ENCODE measurements around the gene COMT. TPM values are rescaled to one million over a fixed set of nuclear protein-coding genes. Genes with fewer than 3 reads are reported as not detected.

COMT gene
- total RNA-seq, 1 experiment from 2014 or later: 30.8 TPM

GRCh38 chr22:19978748-19979147, 37.2 kb downstream of the COMT start:
- peaks cover 12% of the 10 kb centered on the region; the same call in 1 of the 2 replicates for H3K36me3 Mint-ChIP-seq
- H3K9me3 Mint-ChIP-seq: no peaks in the 10 kb centered on the region
- ATAC-seq (no peak), DNase-seq (ENCODE audit: low spot score) (no peak)
- no peaks in the 10 kb centered on the region for H3K27me3 Mint-ChIP-seq (ENCODE audit: low read depth)
- no peak overlapping the region for H3K4me3 Mint-ChIP-seq
- H3K27ac Mint-ChIP-seq: no peak overlapping the region; the same call in 1 of the 2 replicates
- CTCF ChIA-PET: interaction anchor here (0.5 to 1.2 kb wide), 2 partner anchors 20 to 35 kb away, joined by 3 to 8 read pairs; no protein-coding TSS in a partner anchor
- TF ChIP-seq CREM (CRISPR knock-in tag; IDR thresholded peaks at IDR 0.05) (no peak), MXD4 (CRISPR knock-in tag; IDR thresholded peaks at IDR 0.05; ENCODE audit: borderline replicate concordance) (no peak), NR3C1 (CRISPR knock-in tag; conservative IDR thresholded peaks at IDR 0.05; ENCODE audit: low read depth) (no peak), RORB (CRISPR knock-in tag; IDR thresholded peaks at IDR 0.05) (no peak), RELA (CRISPR knock-in tag; IDR thresholded peaks at IDR 0.05; ENCODE audit: borderline replicate concordance) (no peak), ZNF317 (CRISPR knock-in tag; IDR thresholded peaks at IDR 0.05; ENCODE audit: borderline replicate concordance, low read depth) (no peak), ZNF425 (CRISPR knock-in tag; conservative IDR thresholded peaks at IDR 0.05) (no peak), IRF2 (CRISPR knock-in tag; IDR thresholded peaks at IDR 0.05; ENCODE audit: borderline replicate concordance, low read depth) (no peak)
- peaks cover 18% of the 10 kb centered on the region for H3K4me1 Mint-ChIP-seq
- POLR2A ChIA-PET: no interaction called here

- H3K27ac Mint-ChIP-seq: no peak overlapping the region
- peaks cover 15% of the 10 kb centered on the region for H3K4me1 Mint-ChIP-seq
- ATAC-seq (no peak), DNase-seq (ENCODE audit: low spot score) (no peak)
- no peak overlapping the region for H3K4me3 Mint-ChIP-seq
- no peaks in the 10 kb centered on the region for H3K9me3 Mint-ChIP-seq
- no peak for TF ChIP-seq MAX (CRISPR knock-in tag; IDR thresholded peaks at IDR 0.05)
- no peak for TF ChIP-seq NR3C1 (CRISPR knock-in tag; conservative IDR thresholded peaks at IDR 0.05; ENCODE audit: low read depth)
- no peak for TF ChIP-seq ZNF396 (CRISPR knock-in tag; IDR thresholded peaks at IDR 0.05; ENCODE audit: borderline replicate concordance)
- no peak for TF ChIP-seq PRRX2 (CRISPR knock-in tag; IDR thresholded peaks at IDR 0.05)
- no peak for TF ChIP-seq ZNF532 (CRISPR knock-in tag; IDR thresholded peaks at IDR 0.05; ENCODE audit: borderline replicate concordance)
- peaks cover 6% of the 10 kb centered on the region; the same call in 1 of the 2 replicates for H3K36me3 Mint-ChIP-seq
- CTCF ChIA-PET: interaction anchor here (1.0 kb wide), 1 partner anchor 33 kb away, joined by 3 read pairs; no protein-coding TSS in a partner anchor
- no peaks in the 10 kb centered on the region for H3K27me3 Mint-ChIP-seq (ENCODE audit: low read depth)
- POLR2A ChIA-PET: no interaction called here
Measured at GRCh38 chr22:19979712-19980493, 38.3 kb downstream of the COMT start.

GRCh38 chr22:19980766-19981165, 39.2 kb downstream of the COMT start:
- POLR2A ChIA-PET: no interaction called here
- ATAC-seq: no peak
- DNase-seq (ENCODE audit: low spot score): no peak
- CTCF ChIA-PET: interaction anchor here (0.8 to 1.0 kb wide), 2 partner anchors 9 to 32 kb away, joined by 3 read pairs; no protein-coding TSS in a partner anchor
- Mint-ChIP-seq H3K27ac (no peak overlapping the region), H3K9me3 (no peaks in the 10 kb centered on the region), H3K27me3 (ENCODE audit: low read depth) (no peaks in the 10 kb centered on the region), H3K4me1 (peaks cover 6% of the 10 kb centered on the region; the same call in 1 of the 2 replicates), H3K36me3 (peaks cover 6% of the 10 kb centered on the region; the same call in 1 of the 2 replicates), H3K4me3 (no peak overlapping the region)
- TF ChIP-seq GRHL2 (CRISPR knock-in tag; IDR thresholded peaks at IDR 0.05; ENCODE audit: insufficient replicate concordance, severe bottlenecking) (no peak), SOX15 (CRISPR knock-in tag; IDR thresholded peaks at IDR 0.05) (no peak), ZNF416 (CRISPR knock-in tag; IDR thresholded peaks at IDR 0.05) (no peak), ZNF317 (CRISPR knock-in tag; IDR thresholded peaks at IDR 0.05; ENCODE audit: borderline replicate concordance, low read depth) (no peak), TEAD1 (CRISPR knock-in tag; IDR thresholded peaks at IDR 0.05) (no peak), ZNF281 (CRISPR knock-in tag; IDR thresholded peaks at IDR 0.05) (no peak), ZSCAN18 (CRISPR knock-in tag; IDR thresholded peaks at IDR 0.05) (no peak)

All from WTC11 (cell line).